Stimulated activated CD8-positive, alpha-beta memory T cell treated with anti-CD3 and anti-CD28 coated beads, Interleukin-12 subunit alpha, Interleukin-12 subunit beta, amount 100 ng/mL, for 24 hours (primary cell): ENCODE measurements around the gene CDH13.

Source experiments
- DNase-seq: peaks from one replicate; pipeline ENCODE4 v3.0.0-alpha.2; 2020; ENCODE audit errors: extremely low read depth

CDH13 gene

DNA sequence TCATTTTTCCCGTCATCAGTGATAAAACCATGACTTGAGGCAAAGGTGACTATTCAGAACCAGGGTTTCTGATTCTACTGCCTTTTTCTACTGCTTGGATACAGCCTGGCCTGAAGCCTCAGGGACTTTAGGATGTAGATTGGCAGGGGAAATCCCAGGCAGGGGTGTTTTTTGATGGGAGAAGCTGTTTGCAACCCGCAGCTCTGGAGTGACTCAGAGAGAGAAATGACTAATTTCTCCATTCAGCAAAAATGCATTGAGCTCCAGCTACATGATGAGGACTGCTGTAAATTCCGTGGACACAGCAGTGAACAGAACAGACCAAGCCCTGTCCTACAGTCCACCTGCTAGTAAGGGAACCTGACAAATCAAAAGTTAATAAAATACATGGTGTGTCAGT is 560.6 kb downstream of the CDH13 start:
- DNase-seq, result no peak

DNA sequence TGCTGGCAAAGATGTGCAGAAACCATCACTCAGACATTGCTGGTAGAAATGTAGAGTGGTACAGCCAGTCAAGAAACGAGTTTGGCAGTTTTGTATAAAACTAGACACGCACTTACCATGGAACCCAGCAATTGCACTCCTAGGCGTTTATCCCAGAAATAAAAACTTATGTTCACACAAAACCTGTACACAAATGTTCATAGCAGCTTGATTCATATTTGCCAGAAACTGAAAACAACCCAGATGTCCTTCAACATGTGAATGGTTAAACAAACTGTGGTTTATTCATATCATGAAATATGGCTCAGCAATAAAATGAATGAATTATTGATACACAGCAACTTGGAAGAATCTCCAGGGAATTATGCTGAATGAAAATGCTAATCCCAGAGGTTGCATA is 570.0 kb downstream of the CDH13 start:
- no peak for DNase-seq

DNA sequence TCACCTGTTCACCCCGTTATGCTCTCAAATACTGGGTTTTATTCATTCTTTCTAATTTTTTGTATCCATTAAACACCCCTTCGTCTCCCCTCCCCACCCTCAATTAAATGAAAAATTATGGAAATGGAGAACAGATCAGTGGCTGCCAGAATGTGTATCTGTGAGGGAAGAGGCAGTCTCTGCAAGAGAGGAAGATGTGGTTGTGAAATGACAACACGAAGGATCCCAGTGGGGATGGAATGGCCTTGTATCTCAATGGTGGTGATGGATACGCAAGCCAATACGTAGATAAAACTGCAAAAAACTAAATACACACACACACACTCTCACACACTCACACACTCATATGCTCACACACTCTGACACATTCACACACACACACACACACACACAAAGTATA is 570.7 kb downstream of the CDH13 start:
- DNase-seq, result no peak

DNA sequence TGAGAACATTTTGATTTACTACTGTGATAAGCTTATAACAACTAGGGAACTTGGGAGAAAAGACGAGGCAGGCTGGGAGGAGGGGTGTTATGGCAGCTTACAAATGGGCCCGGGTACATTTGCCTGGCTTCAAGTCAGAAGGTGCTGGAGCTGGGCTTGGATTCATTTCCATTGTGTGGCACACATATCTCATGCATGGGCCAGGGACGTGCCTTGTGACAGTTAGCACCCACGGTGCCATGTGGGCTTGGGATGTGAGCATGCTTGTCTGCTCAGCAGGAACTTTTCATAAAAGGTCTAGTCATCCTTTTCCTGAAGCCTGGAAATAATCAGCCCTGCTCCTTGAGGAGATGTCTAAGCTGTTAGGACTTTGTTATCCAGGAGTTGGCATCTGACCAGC is 572.2 kb downstream of the CDH13 start:
- DNase-seq, result no peak

DNA sequence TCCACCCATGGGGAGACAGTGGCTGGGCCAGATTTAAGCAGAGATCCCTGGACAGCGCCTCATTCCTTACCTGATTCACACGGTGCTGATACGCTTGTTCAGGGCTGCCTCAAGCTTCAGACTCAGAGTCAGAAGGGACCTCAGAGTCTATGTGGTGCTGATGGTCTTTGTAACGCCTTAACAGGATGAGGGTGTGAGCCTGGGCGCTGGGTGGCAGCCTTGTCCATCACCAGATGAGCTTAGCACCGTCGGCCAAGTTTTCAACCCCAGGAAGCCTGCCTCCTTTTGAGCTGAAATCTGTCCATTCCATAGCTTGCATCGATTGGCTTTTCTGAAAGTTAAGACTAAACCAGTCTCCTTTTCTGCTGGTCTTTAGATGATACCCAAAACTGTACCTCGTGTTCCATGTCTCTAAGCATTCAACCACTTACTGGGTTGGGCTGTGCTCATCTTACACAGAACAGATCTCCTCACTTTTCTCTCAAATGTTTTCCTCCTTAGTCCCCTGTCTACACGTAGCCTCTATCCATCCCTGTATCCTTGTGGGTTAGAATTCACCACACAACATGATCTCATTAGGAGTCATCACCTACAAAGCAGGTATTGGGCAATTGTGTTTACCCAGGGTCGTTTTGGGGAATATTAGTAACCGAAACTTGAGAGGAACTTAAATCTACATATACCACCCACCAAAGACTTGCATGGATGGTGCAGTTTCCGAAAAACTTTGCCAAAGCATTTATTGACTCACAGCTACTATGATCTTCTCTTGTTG is 573.4 kb downstream of the CDH13 start:
- DNase-seq, result no peak

DNA sequence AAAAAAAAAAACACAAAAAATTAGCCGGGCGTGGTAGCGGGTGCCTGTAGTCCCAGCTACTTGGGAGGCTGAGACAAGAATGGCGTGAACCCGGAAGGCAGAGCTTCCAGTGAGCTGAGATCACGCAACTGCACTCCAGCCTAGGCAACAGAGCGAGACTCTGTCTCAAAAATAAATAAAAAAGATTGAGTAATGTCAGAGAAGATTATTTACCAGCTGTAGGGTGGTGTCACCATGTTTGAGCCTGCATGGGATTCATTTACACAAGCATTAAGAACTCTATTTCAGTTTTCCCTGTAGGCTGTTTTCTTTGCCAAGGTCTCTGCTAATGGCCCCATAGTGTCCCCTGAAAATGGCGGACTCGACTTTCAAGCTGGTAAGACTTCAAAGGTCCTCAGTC is 575.0 kb downstream of the CDH13 start:
- DNase-seq, result no peak

DNA sequence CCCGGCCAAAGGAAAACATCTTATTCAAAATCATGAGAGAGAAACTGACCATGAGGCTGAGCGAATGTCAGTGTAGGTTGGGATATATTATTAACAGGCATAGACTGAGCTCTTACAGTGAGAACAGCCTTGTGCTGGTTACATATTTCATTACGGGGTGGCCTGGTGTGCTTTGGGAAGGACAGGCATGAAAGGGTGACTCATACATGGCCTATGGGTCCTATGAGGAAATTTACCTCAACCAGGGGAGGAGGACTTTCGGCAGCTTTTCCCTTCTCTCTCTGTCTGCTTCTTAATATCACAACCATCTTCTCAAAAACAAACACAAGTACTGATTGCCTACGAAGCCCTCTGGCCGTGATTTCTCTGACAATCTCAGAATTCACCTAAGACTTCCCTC is 579.1 kb downstream of the CDH13 start:
- no peak for DNase-seq

DNA sequence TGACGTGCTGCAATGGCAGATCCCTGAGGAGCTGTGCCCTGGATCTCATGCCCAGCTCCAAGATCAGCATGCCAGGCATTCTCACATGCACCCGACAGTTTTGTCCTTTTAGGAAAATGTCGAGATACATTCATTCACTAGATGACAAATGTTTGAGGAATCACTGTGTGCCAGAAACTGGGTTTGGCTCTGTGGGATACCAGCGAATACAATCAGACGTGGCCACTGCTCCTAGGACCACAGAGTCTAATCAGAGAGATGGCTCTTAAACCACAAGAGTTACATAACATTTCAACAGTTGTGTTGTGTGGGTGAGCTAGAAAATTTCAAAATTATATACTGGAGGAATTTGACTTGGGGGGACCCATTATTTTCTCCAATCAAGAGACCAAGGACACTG is 579.7 kb downstream of the CDH13 start:
- DNase-seq, result no peak

DNA sequence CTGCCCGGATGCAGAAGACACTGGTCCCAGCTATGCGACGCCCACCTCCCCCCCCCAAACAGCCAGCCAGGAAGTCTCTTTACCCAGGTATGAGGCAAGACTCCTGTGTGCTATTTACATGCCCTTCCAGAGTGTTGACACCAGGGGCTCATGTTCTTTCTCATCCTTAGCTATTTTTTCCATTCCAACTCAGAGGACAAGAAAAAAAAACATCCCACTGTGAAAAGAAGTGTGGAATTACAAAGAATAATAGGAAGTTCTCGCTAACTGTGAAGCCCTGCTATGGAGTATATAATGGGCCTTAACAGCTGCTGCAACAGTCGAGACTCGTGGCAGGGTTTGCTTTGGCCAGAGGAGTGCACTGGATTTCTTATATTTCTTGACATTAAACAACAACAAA is 584.9 kb downstream of the CDH13 start:
- DNase-seq, result no peak

DNA sequence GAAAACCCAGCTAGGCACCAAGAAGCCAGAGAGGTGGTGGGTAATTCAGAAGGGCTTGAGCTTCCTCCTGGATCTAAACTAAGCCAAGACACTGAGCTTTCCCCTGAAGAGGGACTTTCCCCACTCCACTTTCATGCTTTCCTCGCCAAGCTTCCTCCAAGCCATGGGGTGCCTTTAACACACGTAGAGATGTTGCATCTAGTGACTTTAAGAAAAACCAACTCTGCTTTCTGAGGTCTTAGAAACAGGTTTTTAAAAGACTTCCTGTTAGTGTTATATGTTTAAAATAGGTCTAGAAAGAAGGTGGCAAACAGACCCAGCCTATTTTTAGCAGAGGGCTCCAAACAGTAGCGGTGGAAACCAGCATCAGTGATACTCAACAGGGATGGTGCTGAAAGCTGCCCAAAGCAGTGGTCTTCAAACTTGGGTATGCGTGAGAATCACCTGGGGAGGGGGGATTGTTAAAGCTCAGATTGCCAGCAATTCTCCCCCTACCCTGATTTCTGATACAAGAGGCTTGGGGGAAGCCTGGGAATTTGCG is 585.6 kb downstream of the CDH13 start:
- no peak for DNase-seq

DNA sequence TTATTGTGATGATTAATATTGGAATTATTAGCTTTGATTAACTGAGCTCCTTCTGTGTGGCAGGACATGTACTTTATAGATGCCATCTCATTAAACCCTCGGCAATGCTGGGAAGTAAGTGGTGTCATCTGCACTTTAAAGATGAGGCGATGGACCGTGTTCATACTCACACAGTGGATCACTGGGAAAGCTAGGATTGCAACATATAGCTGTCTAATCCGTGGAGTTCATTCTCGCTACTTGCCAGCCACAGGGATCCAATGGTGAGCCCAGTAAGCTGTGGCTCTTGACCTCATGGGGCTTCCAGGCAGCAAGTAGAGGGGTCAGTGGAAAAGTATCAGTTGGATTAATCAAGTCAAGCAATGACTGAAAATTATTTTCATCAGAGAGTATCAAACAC is 587.9 kb downstream of the CDH13 start:
- no peak for DNase-seq

DNA sequence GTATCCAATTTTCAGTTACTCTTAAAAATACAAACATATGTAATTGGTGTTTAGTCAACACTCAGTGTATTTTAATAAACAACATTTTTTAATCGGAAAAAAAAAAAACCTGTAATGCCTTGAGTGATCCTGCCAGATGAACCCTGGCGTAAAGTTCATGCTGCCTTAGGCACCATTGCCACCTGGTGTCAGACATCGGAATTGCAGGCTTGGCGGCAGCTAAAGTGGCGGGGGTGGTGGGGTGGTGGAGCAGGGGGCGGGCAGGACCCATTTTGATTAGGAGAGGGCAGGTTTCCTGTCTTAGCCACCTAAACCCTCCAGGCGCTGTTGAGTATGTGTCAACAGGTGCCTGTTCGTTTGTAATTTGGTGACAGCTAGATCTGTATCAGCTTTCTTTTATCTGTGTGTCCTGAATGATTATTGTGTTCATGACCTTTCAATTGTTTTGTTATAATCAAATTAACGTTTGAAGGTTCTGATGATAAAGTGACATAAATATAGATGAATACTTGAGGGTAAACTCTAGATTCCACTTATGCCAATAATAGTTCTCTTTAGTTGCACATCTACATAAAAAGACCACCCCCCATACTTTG is 588.7 kb downstream of the CDH13 start:
- no peak for DNase-seq

DNA sequence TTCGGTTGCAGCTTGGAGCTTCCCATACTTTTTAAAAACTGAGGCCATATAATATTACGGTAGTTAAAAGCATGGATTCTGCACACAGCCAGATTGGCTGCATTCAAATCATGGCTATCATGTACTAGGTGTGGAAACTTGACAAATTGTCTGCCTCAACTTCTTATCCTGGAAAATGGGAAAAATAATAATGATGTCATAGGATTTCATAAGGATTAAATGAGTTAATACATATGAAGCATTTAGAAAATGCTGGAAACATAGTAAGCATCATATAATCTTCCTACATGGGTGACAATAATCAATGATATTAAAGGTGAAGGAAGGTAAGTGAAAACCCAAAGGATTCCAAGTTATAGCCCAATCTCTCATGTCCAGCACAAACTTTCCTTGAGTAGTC is 592.5 kb downstream of the CDH13 start:
- no peak for DNase-seq

DNA sequence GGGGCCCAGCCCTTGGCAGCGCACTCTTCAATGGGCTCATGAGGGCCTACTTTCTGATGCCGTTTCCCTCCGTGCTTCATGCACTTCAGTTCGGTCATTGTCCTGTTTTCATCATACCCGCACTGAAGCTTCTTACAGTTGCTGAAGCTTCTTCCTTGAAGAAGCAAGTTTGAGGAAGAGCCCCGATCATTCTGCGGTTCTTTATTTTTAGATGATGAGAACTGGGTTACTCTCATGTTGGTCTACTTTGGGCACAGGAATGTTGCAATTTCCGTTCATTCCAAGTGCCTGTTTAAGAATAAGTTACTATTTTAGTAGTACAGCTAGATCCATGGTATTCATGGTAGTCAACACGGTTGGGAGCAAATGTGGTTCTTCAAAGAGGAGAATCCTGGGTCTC is 593.3 kb downstream of the CDH13 start:
- DNase-seq, result no peak

DNA sequence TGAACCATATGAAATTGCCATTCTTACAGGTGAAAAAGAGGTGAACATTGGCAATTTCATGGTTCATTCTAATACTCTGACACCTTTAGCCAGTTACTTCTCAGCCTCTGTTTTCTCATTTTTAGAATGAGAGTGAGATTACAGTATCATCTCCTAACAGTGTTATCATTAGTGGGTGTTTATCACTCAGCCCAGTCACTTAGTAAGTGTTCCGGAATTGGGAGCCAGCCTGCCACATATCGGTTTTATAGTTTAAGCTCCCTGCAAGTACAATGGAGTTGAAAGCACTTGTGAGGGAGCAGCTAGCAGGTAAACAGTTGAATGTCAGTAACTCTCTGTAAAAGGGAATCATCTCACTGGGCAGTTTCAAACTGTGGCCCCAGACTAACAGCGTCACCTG is 597.9 kb downstream of the CDH13 start:
- DNase-seq, result no peak

DNA sequence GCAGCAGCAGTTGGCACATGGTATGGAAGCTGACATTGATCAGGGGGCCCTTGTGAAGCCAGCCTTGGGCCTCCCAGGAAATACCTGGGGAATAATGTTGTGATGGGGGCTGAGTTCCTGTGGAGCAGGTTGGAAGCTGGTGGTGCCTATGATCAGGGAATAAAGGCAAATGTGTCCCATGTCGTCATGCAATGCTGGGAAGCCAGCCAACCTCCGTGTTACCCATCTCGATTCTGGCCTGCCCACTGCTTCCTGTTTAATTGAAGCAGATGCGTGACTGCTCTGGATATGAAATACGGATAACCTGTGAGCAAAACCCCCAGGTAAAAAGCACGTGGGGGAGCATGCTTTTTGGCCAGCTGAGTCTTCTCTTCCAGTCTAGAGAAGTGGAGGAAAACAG is 600.6 kb downstream of the CDH13 start:
- DNase-seq, result no peak

DNA sequence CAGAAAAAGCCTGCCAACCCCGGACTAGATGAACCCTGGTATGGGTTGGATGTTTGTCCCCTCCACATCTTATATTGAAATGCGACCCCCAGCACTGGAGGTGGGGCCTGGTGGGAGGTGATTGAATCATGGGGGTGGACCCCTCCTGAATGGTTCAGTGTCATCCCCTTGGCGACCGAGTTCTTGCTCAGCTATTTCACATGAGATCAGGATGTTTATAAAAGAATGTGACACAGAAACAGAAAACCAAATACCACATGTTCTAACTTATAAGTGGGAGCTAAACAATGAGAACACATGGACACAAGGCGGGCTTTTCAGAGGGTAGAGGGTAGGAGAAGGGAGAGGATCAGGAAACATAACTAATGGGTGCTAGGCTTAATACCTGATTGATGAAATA is 605.0 kb downstream of the CDH13 start:
- no peak for DNase-seq

DNA sequence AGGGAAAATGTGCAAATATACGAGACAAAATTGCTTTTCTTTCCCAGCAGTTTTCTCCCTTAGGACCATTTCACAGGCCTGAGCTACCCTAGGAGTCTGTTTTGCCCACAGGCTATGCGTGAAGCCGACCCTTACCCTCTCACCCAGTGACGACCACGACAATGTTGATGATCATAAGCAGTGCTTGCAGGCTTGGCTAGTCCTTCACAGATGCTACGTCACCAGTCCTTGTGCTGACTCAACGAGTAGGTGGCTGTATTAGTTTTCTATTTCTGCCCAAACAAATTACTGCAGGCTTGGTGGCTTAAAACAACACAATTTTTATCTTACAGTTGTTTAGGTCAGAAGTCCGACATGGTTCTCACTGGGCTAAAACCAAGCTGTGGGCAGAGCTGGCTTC is 606.4 kb downstream of the CDH13 start:
- DNase-seq, result no peak

DNA sequence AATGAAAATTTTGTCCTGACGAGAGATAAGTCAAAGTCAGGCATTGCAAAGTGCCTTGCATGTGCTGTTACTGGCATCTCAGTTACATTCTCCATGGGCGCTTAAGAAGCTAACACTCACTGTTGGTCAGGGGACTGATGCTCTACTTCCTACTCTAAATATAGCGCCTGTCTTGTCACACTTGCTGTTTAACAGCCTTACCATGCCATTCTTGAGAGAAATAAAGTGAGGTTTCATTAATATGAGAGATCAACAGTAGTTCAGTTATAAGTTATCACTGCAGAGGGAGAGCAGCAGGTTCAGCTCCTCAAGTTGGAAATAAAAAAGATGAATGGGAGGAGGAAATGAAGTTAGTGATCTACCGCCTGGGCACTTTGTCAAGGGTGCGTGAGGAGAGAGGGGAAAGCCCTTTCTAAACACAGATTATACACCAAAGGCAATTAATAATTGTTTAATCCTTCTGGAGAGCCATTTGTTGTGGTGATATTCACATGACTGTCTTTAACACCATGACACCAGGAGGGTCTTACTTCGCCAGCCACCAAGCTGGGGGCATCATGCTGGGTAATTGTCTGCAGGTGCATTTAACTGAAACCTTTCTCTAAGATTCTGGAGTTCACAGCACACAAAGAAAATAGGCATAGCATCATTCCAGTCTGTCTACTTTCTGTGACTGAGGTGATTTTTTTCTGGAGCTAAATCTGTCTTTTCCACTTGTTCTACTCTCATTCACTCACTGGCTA is 612.4 kb downstream of the CDH13 start:
- DNase-seq, result no peak

DNA sequence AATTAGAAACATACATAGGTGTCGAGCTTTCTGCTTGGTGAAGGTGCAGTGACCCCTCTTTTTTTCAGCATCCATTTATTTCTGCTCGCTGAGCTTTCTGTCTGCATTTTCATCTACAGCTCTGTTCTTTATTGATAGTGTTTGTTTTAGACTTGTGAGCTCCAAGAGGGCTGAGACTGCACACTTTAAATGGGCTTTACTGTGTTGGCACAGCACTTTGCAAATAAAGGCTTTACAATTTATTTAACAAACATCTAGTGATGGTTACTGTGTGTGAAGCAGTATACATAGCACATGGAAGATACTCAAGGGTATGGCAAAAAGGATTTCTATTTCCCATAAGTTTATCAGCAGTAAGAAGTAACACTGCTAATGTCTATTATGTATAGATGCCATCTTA is 617.3 kb downstream of the CDH13 start:
- no peak for DNase-seq

DNA sequence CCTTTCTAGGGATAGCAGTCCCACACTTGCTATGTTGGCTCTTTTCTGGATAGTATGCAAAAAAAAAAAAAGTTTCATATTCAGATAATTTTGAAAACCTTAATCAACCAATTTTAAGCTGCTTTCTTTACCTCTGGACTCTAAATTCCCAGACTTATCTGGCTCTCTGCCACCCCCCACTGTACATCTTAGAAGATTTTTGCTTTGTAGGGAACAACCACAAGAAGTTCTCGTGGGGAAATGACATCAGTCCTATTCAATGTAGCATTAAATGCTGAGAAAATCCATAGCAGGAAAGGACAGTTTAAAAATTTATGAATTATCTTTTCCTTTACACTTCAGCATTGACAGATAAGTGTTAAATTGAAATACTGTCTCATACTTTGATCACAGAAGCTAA is 618.3 kb downstream of the CDH13 start:
- no peak for DNase-seq

DNA sequence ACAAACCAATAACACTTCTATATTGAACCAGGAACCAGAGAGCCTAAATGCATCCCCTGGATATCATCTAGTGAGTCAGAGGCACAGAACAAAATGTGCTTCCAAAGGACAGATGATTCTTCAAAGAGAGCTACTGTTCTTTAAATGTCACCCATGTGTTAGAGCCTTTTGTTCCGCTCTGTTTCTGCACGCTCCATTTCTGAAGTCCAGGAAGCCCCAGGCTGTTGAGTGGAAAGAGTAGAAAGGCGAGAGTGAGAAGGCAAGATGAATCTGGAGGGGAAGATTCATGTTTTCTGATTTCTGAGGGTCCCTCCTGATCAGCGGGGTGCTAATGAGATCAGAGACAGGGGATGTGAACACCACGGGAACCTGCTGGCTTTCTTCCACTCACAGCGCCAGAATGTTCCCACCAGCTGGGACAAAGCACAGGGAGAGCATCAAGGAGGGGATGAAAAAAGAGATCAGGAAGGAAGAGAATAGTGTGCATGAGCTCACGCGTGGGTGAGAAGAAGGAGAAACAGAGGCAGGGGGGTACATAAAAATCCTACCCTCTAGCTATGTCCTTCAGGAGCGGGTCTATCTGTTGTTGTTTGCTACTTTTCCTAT is 621.1 kb downstream of the CDH13 start:
- DNase-seq, result no peak
